NCI-H524 (cell line): ENCODE results near the gene CACNA1B.
"Not testable (repeated sequence)": the region's sequence is repeated elsewhere in the genome, so short reads cannot be mapped to it uniquely, and the experiment has no call there.

Source experiments
- DNase-seq, 2 experiments: peaks; one replicate each; lab custom pipeline; 2025; lab: John Stamatoyannopoulos, UW

The CACNA1B gene

GRCh38 chr9:138117101-138117750 lies 239.6 kb downstream of the CACNA1B start:
- no peak for DNase-seq

GRCh38 chr9:138117836-138118235 lies 240.3 kb downstream of the CACNA1B start:
- DNase-seq: no peak

- no peak for DNase-seq
Observed at GRCh38 chr9:138118601-138119071, 241.1 kb downstream of the CACNA1B start.

- DNase-seq: no peak
Observed at GRCh38 chr9:138119202-138120027, 241.8 kb downstream of the CACNA1B start.

GRCh38 chr9:138120072-138120471 lies 242.5 kb downstream of the CACNA1B start:
- DNase-seq: no peak

GRCh38 chr9:138120511-138121437 lies 243.2 kb downstream of the CACNA1B start:
- DNase-seq: no peak

- no peak for DNase-seq
Observed at GRCh38 chr9:138121438-138122050, 244.0 kb downstream of the CACNA1B start.

- no peak for DNase-seq
Observed at GRCh38 chr9:138122201-138122600, 244.6 kb downstream of the CACNA1B start.

GRCh38 chr9:138122676-138123075 lies 245.1 kb downstream of the CACNA1B start:
- DNase-seq: no peak

GRCh38 chr9:138123086-138123485 lies 245.5 kb downstream of the CACNA1B start:
- no peak for DNase-seq

GRCh38 chr9:138126090-138126857 lies 248.7 kb downstream of the CACNA1B start:
- not testable (repeated sequence) for DNase-seq

- DNase-seq: not testable (repeated sequence)
Observed at GRCh38 chr9:138126858-138127584, 249.4 kb downstream of the CACNA1B start.

- not testable (repeated sequence) for DNase-seq
Observed at GRCh38 chr9:138128027-138128426, 250.4 kb downstream of the CACNA1B start.

- not testable (repeated sequence) for DNase-seq
Observed at GRCh38 chr9:138129318-138129717, 251.7 kb downstream of the CACNA1B start.

GRCh38 chr9:138132946-138133705 lies 255.5 kb downstream of the CACNA1B start:
- DNase-seq: not testable (repeated sequence)

- DNase-seq: not testable (repeated sequence)
Observed at GRCh38 chr9:138134581-138134980, 257.0 kb downstream of the CACNA1B start.

- DNase-seq: not testable (repeated sequence)
Observed at GRCh38 chr9:138139096-138139495, 261.5 kb downstream of the CACNA1B start.

GRCh38 chr9:138140980-138141379 lies 263.4 kb downstream of the CACNA1B start:
- DNase-seq: not testable (repeated sequence)

- not testable (repeated sequence) for DNase-seq
Observed at GRCh38 chr9:138142528-138143244, 265.1 kb downstream of the CACNA1B start.
